T-helper 2 cell treated with Interferon-gamma antibody and Interleukin-4, amounts not matched to agents 5 μg/mL and 100 μg/mL, for 36 hours (primary cell): Measurements from ENCODE around the gene ZNF358.

Experiments
- DNase-seq: peaks from one replicate; pipeline ENCODE4 v3.0.0; 2021; ENCODE audit warnings: low spot score
- H3K27ac Mint-ChIP-seq: one replicate; pipeline ENCODE4 v1.8.0; 2021; ENCODE audit warnings: mild to moderate bottlenecking, mixed read lengths
- H3K27me3 Mint-ChIP-seq: one replicate; pipeline ENCODE4 v1.8.0; 2021; ENCODE audit warnings: low read depth, mixed read lengths
- H3K36me3 Mint-ChIP-seq: one replicate; pipeline ENCODE4 v1.8.0; 2021; ENCODE audit warnings: low read depth, mixed read lengths
- H3K4me1 Mint-ChIP-seq: one replicate; pipeline ENCODE4 v1.8.0; 2021; ENCODE audit warnings: low read depth, mixed read lengths
- H3K4me3 Mint-ChIP-seq: one replicate; pipeline ENCODE4 v1.8.0; 2022; ENCODE audit warnings: mild to moderate bottlenecking, moderate library complexity, mixed read lengths
- H3K9me3 Mint-ChIP-seq: one replicate; pipeline ENCODE4 v1.8.0; 2021; ENCODE audit warnings: mixed read lengths

ZNF358 gene

GRCh38 chr19:7480222-7480969 is 35.5 kb upstream of the ZNF358 start:
- Mint-ChIP-seq H3K27me3 (no peaks in the 10 kb centered on the region), H3K9me3 (no peaks in the 10 kb centered on the region), H3K4me1 (peaks cover 4% of the 10 kb centered on the region), H3K27ac (no peak overlapping the region), H3K4me3 (no peak overlapping the region), H3K36me3 (no peaks in the 10 kb centered on the region)
- DNase-seq, result no peak

- Mint-ChIP-seq H3K27ac (no peak overlapping the region), H3K9me3 (no peaks in the 10 kb centered on the region), H3K4me1 (peaks cover 4% of the 10 kb centered on the region), H3K4me3 (no peak overlapping the region), H3K27me3 (no peaks in the 10 kb centered on the region), H3K36me3 (no peaks in the 10 kb centered on the region)
- no peak for DNase-seq
Observed at GRCh38 chr19:7480970-7481255, 35.0 kb upstream of the ZNF358 start.

- Mint-ChIP-seq H3K36me3 (no peaks in the 10 kb centered on the region), H3K27me3 (no peaks in the 10 kb centered on the region), H3K27ac (no peak overlapping the region), H3K4me1 (peaks cover 4% of the 10 kb centered on the region), H3K9me3 (no peaks in the 10 kb centered on the region), H3K4me3 (no peak overlapping the region)
- DNase-seq, result no peak
Observed at GRCh38 chr19:7482584-7483439, 33.1 kb upstream of the ZNF358 start.

GRCh38 chr19:7483720-7484201 is 32.1 kb upstream of the ZNF358 start:
- Mint-ChIP-seq H3K27ac (no peak overlapping the region), H3K4me3 (no peak overlapping the region), H3K9me3 (no peaks in the 10 kb centered on the region), H3K4me1 (peaks cover 4% of the 10 kb centered on the region), H3K36me3 (no peaks in the 10 kb centered on the region), H3K27me3 (no peaks in the 10 kb centered on the region)
- no peak for DNase-seq

DNA sequence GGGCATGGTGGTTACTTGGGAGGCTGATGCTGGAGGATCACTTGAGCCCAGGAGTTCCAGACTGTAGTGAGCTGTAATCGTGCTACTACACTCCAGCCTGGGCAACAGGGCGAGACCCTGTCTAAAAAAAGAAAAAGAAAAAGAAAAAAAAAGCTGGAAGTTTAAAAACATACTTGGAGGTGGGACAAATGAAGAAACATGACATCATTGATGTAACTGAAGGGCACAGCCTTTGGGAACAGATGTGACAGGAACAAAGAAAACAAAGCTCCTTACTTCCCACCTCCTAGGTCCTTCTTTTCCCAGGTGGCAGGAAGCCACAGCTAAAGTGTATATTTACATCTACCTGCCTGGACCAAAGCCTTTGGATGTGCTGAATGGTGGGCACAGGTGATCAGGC is 29.0 kb upstream of the ZNF358 start:
- no peak overlapping the region for H3K27ac Mint-ChIP-seq
- H3K4me1 Mint-ChIP-seq, result peaks cover 14% of the 10 kb centered on the region
- no peak overlapping the region for H3K4me3 Mint-ChIP-seq
- H3K27me3 Mint-ChIP-seq, result no peaks in the 10 kb centered on the region
- no peak for DNase-seq
- no peaks in the 10 kb centered on the region for H3K36me3 Mint-ChIP-seq
- H3K9me3 Mint-ChIP-seq, result no peaks in the 10 kb centered on the region

DNA sequence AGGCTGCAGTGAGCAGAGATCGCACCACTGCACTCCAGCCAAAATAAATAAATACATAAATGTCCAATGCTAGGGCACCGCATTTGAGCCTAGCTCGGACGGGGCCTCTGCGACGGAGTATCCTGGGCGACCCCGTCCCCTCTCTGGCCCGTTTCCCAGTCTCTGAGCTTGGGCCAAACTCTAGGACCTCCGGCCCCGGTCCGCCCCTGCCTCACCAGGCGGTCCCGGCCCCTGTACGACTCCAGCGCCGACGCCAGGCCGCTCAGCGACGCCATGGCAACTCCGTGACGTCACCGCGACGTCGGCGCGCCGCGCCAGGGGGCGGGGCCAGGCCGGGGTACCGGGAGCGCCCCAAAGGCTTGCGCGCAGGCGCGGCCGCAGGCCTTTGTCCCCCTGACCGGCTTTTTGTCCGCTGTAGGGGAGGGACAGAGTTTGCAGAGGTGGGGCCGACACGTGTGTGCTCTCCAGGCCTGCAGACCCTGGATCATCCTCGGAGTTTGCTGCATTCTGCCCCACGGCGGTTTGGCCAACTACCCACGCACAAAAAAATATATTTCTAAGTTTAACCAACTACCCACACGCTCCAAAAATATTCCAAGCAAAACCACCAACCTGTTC is 27.1 kb upstream of the ZNF358 start, which contains the start of gene PEX11G:
Gene PEX11G (minus strand): TSS at position 300 of the 618 bp plus-strand sequence. CDS start 25 bp downstream, at position 275.
- H3K9me3 Mint-ChIP-seq, result no peaks in the 10 kb centered on the region
- H3K27me3 Mint-ChIP-seq, result no peaks in the 10 kb centered on the region
- H3K27ac Mint-ChIP-seq, result peak within 1 kb of the TSS; percentile 82
- H3K36me3 Mint-ChIP-seq, result no peaks in the 10 kb centered on the region
- peaks cover 20% of the 10 kb centered on the region for H3K4me1 Mint-ChIP-seq
- peak within 1 kb of the TSS; percentile 86 for H3K4me3 Mint-ChIP-seq
- DNase-seq, result peak; percentile 92

DNA sequence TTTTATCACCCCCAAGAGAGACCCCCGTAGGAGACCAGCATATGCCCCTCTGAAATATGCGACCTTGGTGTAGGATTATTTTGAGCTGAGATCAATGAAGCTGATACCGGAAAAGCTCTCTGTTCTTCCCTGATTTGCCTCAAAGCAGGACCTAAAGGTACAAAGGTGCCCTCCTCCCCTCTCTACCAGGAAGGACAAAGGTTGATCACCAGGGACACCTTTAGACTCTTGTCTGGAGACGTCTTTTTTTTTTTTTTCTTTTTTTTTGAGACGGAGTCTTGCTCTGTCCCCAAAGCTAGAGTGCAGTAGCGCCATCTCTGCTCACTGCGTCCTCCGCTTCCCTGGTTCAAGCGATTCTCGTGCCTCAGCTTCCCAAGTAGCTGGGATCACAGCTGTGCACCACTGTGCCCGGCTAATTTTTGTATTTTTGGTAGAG is 26.3 kb upstream of the ZNF358 start:
- no peaks in the 10 kb centered on the region for H3K9me3 Mint-ChIP-seq
- no peak for DNase-seq

GRCh38 chr19:7492142-7492541 is 23.8 kb upstream of the ZNF358 start:
- H3K4me1 Mint-ChIP-seq, result peaks cover 21% of the 10 kb centered on the region
- DNase-seq, result peak; percentile 85
- H3K4me3 Mint-ChIP-seq, result no peak overlapping the region
- peak overlapping the region; percentile 75 for H3K27ac Mint-ChIP-seq
- no peaks in the 10 kb centered on the region for H3K36me3 Mint-ChIP-seq
- H3K27me3 Mint-ChIP-seq, result peaks cover 3% of the 10 kb centered on the region
- H3K9me3 Mint-ChIP-seq, result no peaks in the 10 kb centered on the region

More for the DNA sequence above, 26.3 kb upstream of the ZNF358 start:
- H3K4me3 Mint-ChIP-seq, result peak overlapping the region; percentile 86
- H3K27me3 Mint-ChIP-seq, result no peaks in the 10 kb centered on the region
- H3K27ac Mint-ChIP-seq, result peak overlapping the region; percentile 82
- peaks cover 20% of the 10 kb centered on the region for H3K4me1 Mint-ChIP-seq
- H3K36me3 Mint-ChIP-seq, result no peaks in the 10 kb centered on the region

DNA sequence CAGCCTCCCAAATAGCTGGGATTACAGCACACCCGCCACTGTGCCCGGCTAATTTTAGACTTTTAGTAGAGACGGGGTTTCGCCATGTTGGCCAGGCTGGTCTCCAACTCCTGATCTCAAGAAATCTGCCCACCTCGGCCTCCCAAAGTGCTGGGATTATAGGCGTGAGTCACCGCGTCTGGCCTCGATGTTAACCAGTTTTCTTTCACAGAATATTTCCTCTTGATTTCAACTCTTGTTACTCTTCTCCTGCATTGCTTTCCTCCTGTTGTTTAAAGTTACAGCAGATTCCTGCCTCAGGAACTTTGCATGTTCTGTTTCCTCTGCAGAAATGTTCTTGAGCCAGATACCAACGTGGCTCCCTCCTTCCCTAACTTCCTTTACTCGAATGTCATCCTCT is 23.3 kb upstream of the ZNF358 start:
- Mint-ChIP-seq H3K36me3 (no peaks in the 10 kb centered on the region), H3K4me3 (peak overlapping the region; percentile 14), H3K27me3 (peaks cover 6% of the 10 kb centered on the region), H3K27ac (peak overlapping the region; percentile 75), H3K4me1 (peaks cover 21% of the 10 kb centered on the region), H3K9me3 (no peaks in the 10 kb centered on the region)
- DNase-seq, result no peak

GRCh38 chr19:7494416-7495098 is 21.3 kb upstream of the ZNF358 start:
- Mint-ChIP-seq H3K9me3 (no peaks in the 10 kb centered on the region), H3K4me1 (peaks cover 15% of the 10 kb centered on the region), H3K27ac (no peak overlapping the region), H3K4me3 (no peak overlapping the region), H3K36me3 (no peaks in the 10 kb centered on the region), H3K27me3 (peaks cover 18% of the 10 kb centered on the region)
- DNase-seq, result no peak

DNA sequence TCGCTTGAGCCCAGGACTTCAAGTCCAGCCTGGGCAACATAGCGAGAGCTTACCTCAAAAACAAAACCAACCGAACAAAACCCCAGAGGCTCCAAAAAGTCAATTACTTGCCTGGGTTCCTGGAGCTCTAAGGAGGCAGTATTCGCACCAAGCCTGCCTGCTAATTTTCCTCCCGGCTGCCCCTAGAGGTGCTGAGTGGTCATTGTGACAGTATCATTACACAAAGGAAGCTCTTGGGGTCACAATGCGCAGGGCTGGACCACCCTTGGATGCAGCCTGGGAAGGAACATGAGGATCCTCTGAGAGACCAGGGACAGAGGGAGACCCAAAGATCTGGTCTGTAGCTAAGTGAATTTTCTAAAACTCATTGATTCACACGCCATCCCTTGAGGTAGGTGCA is 18.6 kb upstream of the ZNF358 start:
- H3K27ac Mint-ChIP-seq, result no peak overlapping the region
- DNase-seq, result no peak
- H3K4me3 Mint-ChIP-seq, result no peak overlapping the region
- no peaks in the 10 kb centered on the region for H3K9me3 Mint-ChIP-seq
- H3K4me1 Mint-ChIP-seq, result peaks cover 7% of the 10 kb centered on the region
- H3K27me3 Mint-ChIP-seq, result peaks cover 32% of the 10 kb centered on the region
- no peaks in the 10 kb centered on the region for H3K36me3 Mint-ChIP-seq

DNA sequence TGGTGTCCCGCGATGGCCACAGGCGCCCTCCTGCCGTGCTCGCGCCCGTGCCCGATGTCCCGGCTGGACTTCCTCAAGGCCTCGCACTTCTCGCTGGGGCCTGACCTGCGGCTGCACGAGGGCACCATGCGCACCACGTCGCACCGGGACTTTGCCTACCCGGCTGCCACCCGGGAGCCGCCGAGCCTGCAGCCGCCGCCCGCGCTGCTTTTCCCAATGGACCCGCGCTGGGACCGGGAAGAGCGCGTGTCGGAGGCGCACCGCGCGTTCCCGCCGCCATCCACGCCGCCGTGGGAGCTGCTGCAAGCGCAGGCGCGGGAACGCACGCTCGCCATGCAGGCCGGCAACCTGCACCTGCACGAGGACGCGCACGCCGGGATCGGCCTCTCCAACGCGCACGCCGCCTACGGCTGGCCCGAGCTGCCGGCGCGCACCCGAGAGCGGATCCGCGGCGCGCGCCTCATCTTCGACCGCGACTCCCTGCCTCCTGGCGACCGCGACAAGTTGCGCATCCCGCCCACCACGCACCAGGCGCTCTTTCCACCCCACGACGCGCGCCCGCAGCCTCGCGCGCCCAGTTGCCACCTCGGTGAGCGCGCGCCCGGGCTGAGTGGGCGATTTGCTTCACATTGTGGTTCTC is 15.0 kb upstream of the ZNF358 start:
- Mint-ChIP-seq H3K9me3 (no peaks in the 10 kb centered on the region), H3K4me3 (peak overlapping the region; percentile 36), H3K27ac (no peak overlapping the region), H3K27me3 (peaks cover 48% of the 10 kb centered on the region), H3K36me3 (no peaks in the 10 kb centered on the region), H3K4me1 (peaks cover 1% of the 10 kb centered on the region)
- DNase-seq, result peak; percentile 77

DNA sequence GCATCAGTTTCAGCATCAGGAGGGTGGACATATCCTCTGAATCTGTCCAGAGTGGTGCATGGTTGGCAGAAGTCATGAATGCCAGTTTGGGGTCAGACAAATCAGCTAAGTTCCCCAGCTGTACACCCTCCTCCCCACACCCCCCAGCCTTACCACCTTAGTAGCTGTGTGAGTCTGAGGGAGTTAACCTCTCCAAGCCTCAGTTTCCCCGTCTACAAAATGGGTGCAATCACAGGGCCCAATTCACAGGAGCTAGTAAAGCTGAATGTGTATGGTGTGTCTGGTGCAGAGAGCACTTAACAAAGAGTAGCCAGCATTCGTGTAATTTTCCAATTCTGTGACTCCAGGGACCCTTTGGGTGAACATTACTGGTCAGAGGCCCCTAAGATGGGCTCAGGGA is 13.4 kb upstream of the ZNF358 start:
- peaks cover 45% of the 10 kb centered on the region for H3K27me3 Mint-ChIP-seq
- no peak overlapping the region for H3K4me3 Mint-ChIP-seq
- no peak overlapping the region for H3K27ac Mint-ChIP-seq
- H3K36me3 Mint-ChIP-seq, result no peaks in the 10 kb centered on the region
- H3K4me1 Mint-ChIP-seq, result peaks cover 2% of the 10 kb centered on the region
- DNase-seq, result no peak
- no peaks in the 10 kb centered on the region for H3K9me3 Mint-ChIP-seq
